H1 (cell line): ENCODE results near the gene TNFRSF13B. TPM values are rescaled to one million over a fixed set of nuclear protein-coding genes. Genes with fewer than 3 reads are reported as not detected.

Experiments
- CTCF ChIA-PET: fragments of 300-600 bp; sonication (Branson Sonifier 250); formaldehyde crosslinking; loops from one replicate; lab custom pipeline; 2021; ENCODE audit not compliant: partially characterized antibody; lab: Charles Lee
- POLR2A ChIA-PET: fragments of 300-600 bp; sonication (Branson Sonifier 250); formaldehyde crosslinking; loops from one replicate; lab custom pipeline; 2021; ENCODE audit warnings: inconsistent platforms; ENCODE audit not compliant: partially characterized antibody; lab: Charles Lee
- DNase-seq, 2 experiments: peaks; one replicate each; pipeline versions ENCODE4 v3.0.0 to v3.0.0-alpha.2; 2010 to 2022; ENCODE audit warnings: low spot score in 2 of 2, low read depth in 1 of 2, mixed read lengths in 1 of 2
- FAIRE-seq: peaks from 2 replicates; lab custom pipeline; 2011; peaks lifted over from hg19 to GRCh38; lab: Jason Lieb, UNC
- H2AFZ ChIP-seq: 2 replicates; pipeline ENCODE4 v1.8.1; 2012; ENCODE audit warnings: low read length, inconsistent platforms
- H2AK5ac ChIP-seq: 2 replicates; pipeline ENCODE4 v1.6.1; 2013; ENCODE audit warnings: low read depth, low read length
- H2BK120ac ChIP-seq: replicated peaks from 2 replicates; pipeline ENCODE3; 2013; ENCODE audit warnings: low read depth, low read length, inconsistent platforms
- H2BK12ac ChIP-seq: 2 replicates; pipeline ENCODE4 v1.6.1; 2013; ENCODE audit warnings: low read depth, low read length
- H2BK15ac ChIP-seq: 2 replicates; pipeline ENCODE4 v1.6.1; 2013; ENCODE audit warnings: low read length
- H2BK20ac ChIP-seq: 2 replicates; pipeline ENCODE4 v1.6.1; 2013; ENCODE audit warnings: low read length
- H2BK5ac ChIP-seq: 2 replicates; pipeline ENCODE4 v1.6.1; 2013; ENCODE audit warnings: low read depth, low read length
- H3K14ac ChIP-seq: 2 replicates; pipeline ENCODE4 v1.6.1; 2013; ENCODE audit warnings: inconsistent platforms; ENCODE audit not compliant: insufficient read length
- H3K18ac ChIP-seq: 2 replicates; pipeline ENCODE4 v1.6.1; 2013; ENCODE audit warnings: low read length; ENCODE audit errors: extremely low read depth
- H3K23ac ChIP-seq: 2 replicates; pipeline ENCODE4 v1.6.1; 2013; ENCODE audit warnings: inconsistent platforms; ENCODE audit not compliant: insufficient read length
- H3K23me2 ChIP-seq: 2 replicates; pipeline ENCODE4 v1.6.1; 2013; ENCODE audit warnings: low read depth, low read length
- H3K27ac ChIP-seq: 2 replicates; pipeline ENCODE4 v1.6.1; 2011; ENCODE audit warnings: low read depth, low read length, inconsistent platforms
- H3K27me3 ChIP-seq, 4 experiments: replicated peaks in 1 of 4; 1 replicate in 1 of 4; 2 replicates in 3 of 4; pipeline versions ENCODE4 v1.6.1 to v1.8.1; 2011 to 2013; ENCODE audit warnings: low read length in 3 of 4, mild to moderate bottlenecking in 3 of 4, inconsistent platforms in 2 of 4, mixed read lengths in 2 of 4, moderate library complexity in 1 of 4; ENCODE audit not compliant: control insufficient read depth in 3 of 4, insufficient read depth in 3 of 4; ENCODE audit errors: extremely low read depth in 1 of 4
- H3K36me3 ChIP-seq, 4 experiments: 2 replicates each; pipeline versions ENCODE4 v1.6.1 to v1.8.1; 2011 to 2013; ENCODE audit warnings: mild to moderate bottlenecking in 4 of 4, low read length in 3 of 4, moderate library complexity in 2 of 4, control low read depth in 1 of 4, inconsistent platforms in 1 of 4; ENCODE audit not compliant: insufficient read depth in 4 of 4, control insufficient read depth in 2 of 4
- H3K4ac ChIP-seq: replicated peaks from 2 replicates; pipeline ENCODE3; 2013; ENCODE audit warnings: low read length, low read depth, mixed read lengths, inconsistent platforms; ENCODE audit not compliant: insufficient read length
- H3K4me1 ChIP-seq, 4 experiments: replicated peaks in 1 of 4; 1 replicate in 1 of 4; 2 replicates in 3 of 4; pipeline versions ENCODE4 v1.6.1 to v1.8.1; 2011 to 2013; ENCODE audit warnings: low read length in 3 of 4, inconsistent platforms in 2 of 4, mixed read lengths in 1 of 4; ENCODE audit not compliant: insufficient read depth in 4 of 4, control insufficient read depth in 3 of 4
- H3K4me2 ChIP-seq, 2 experiments: 2 replicates each; pipeline versions ENCODE4 v1.6.1 to v1.8.1; 2011 to 2013; ENCODE audit warnings: low read depth in 2 of 2, low read length in 2 of 2, control low read depth in 1 of 2, inconsistent platforms in 1 of 2, mild to moderate bottlenecking in 1 of 2; ENCODE audit not compliant: insufficient read depth in 1 of 2
- H3K4me3 ChIP-seq, 4 experiments: fragments of 200-600, 300-600 bp in 1 of 4; sonication (generic), shearing (Covaris generic), sonication (Bioruptor Twin) in 1 of 4; 2 replicates each; pipeline versions ENCODE4 v1.5.1 to v1.8.1; 2011 to 2016; ENCODE audit warnings: low read length in 4 of 4, low read depth in 3 of 4, control low read depth in 2 of 4, inconsistent platforms in 2 of 4, mild to moderate bottlenecking in 2 of 4, mixed read lengths in 1 of 4, moderate library complexity in 1 of 4; ENCODE audit not compliant: insufficient read depth in 2 of 4; ENCODE audit errors: extremely low read depth in 1 of 4
- H3K56ac ChIP-seq: replicated peaks from 2 replicates; pipeline ENCODE3; 2013; ENCODE audit warnings: low read depth, mild to moderate bottlenecking, mixed read lengths, low read length, inconsistent platforms; ENCODE audit not compliant: insufficient read length
- H3K79me1 ChIP-seq: 2 replicates; pipeline ENCODE4 v1.6.1; 2013; ENCODE audit warnings: low read depth, low read length, control low read depth
- H3K79me2 ChIP-seq, 2 experiments: 2 replicates each; pipeline versions ENCODE4 v1.6.1 to v1.8.1; 2012 to 2013; ENCODE audit warnings: low read length in 2 of 2, mild to moderate bottlenecking in 2 of 2, inconsistent platforms in 1 of 2; ENCODE audit not compliant: insufficient read depth in 2 of 2, control insufficient read depth in 1 of 2
- H3K9ac ChIP-seq, 4 experiments: replicated peaks in 1 of 4; 1 replicate in 1 of 4; 2 replicates in 3 of 4; pipeline versions ENCODE4 v1.6.1 to v1.8.1; 2011 to 2013; ENCODE audit warnings: low read depth in 3 of 4, low read length in 3 of 4, control low read depth in 2 of 4, mild to moderate bottlenecking in 2 of 4, moderate library complexity in 2 of 4, inconsistent platforms in 1 of 4; ENCODE audit errors: extremely low read depth in 1 of 4
- H3K9me3 ChIP-seq, 2 experiments: 2 replicates each; pipeline versions ENCODE4 v1.6.1 to v1.8.1; 2012 to 2013; ENCODE audit warnings: mild to moderate bottlenecking in 2 of 2, moderate library complexity in 2 of 2, control low read depth in 1 of 2, inconsistent platforms in 1 of 2, low read depth in 1 of 2, low read length in 1 of 2, mixed read lengths in 1 of 2; ENCODE audit not compliant: insufficient read depth in 2 of 2
- H4K20me1 ChIP-seq, 2 experiments: replicated peaks in 1 of 2; 2 replicates each; pipeline versions ENCODE3 to v1.8.1; 2011 to 2013; ENCODE audit warnings: inconsistent platforms in 2 of 2, low read length in 2 of 2, mild to moderate bottlenecking in 1 of 2; ENCODE audit not compliant: insufficient read depth in 2 of 2, control insufficient read depth in 1 of 2
- H4K5ac ChIP-seq: 2 replicates; pipeline ENCODE4 v1.6.1; 2013; ENCODE audit warnings: low read length, low read depth, mixed read lengths, inconsistent platforms; ENCODE audit not compliant: insufficient read length
- H4K8ac ChIP-seq: 2 replicates; pipeline ENCODE4 v1.8.0; 2013; ENCODE audit warnings: mild to moderate bottlenecking, moderate library complexity, low read length, inconsistent platforms; ENCODE audit not compliant: insufficient read depth; ENCODE audit errors: extremely low read depth
- H4K91ac ChIP-seq: replicated peaks from 2 replicates; pipeline ENCODE3; 2013; ENCODE audit warnings: low read length, mixed read lengths, inconsistent platforms; ENCODE audit not compliant: insufficient read length
- BCL11A ChIP-seq, 2 experiments: IDR thresholded peaks; one replicate each; pipeline ENCODE4 v1.6.1; 2011; ENCODE audit warnings: low read depth in 2 of 2, low read length in 2 of 2, mild to moderate bottlenecking in 2 of 2
- EP300 ChIP-seq, 2 experiments: IDR thresholded peaks; 1 replicate in 1 of 2; 2 replicates in 1 of 2; pipeline ENCODE4 v1.6.1; 2011 to 2012; ENCODE audit warnings: low read depth in 2 of 2, low read length in 2 of 2, mild to moderate bottlenecking in 2 of 2, borderline replicate concordance in 1 of 2, inconsistent platforms in 1 of 2, moderate library complexity in 1 of 2
- HDAC2 ChIP-seq, 2 experiments: fragments of 300-600 bp in 1 of 2; sonication (generic) in 1 of 2; IDR thresholded peaks; 2 replicates each; pipeline ENCODE4 v1.6.1; 2011 to 2012; ENCODE audit warnings: low read depth in 2 of 2, low read length in 2 of 2, mild to moderate bottlenecking in 2 of 2, moderate library complexity in 2 of 2, borderline replicate concordance in 1 of 2, inconsistent platforms in 1 of 2
- HDAC6 ChIP-seq: IDR thresholded peaks from one replicate; pipeline ENCODE4 v1.7.1; 2012; ENCODE audit warnings: low read depth, mild to moderate bottlenecking, inconsistent platforms, low read length, moderate library complexity
- KDM1A ChIP-seq: fragments of 200-600, 300-600 bp; sonication (generic); IDR thresholded peaks from 2 replicates; pipeline ENCODE4 v1.7.1; 2016; ENCODE audit warnings: mild to moderate bottlenecking, low read length, borderline replicate concordance
- RAD21 ChIP-seq, 2 experiments: IDR thresholded peaks in 1 of 2; conservative IDR thresholded peaks in 1 of 2; 2 replicates each; pipeline ENCODE4 v1.6.1; 2011; ENCODE audit warnings: low read depth in 2 of 2, low read length in 2 of 2, improper control_type of control experiment in 1 of 2, inconsistent platforms in 1 of 2, mild to moderate bottlenecking in 1 of 2, moderate library complexity in 1 of 2
- RBBP5 ChIP-seq: IDR thresholded peaks from 2 replicates; pipeline ENCODE4 v1.7.1; 2012; ENCODE audit warnings: low read depth, mild to moderate bottlenecking, inconsistent platforms, low read length, moderate library complexity, borderline replicate concordance
- RFX5 ChIP-seq: IDR thresholded peaks from 2 replicates; pipeline ENCODE4 v1.6.1; 2011; ENCODE audit warnings: low read depth, low read length, improper control_type of control experiment, borderline replicate concordance
- SP2 ChIP-seq: IDR thresholded peaks from 2 replicates; pipeline ENCODE4 v1.6.1; 2012; ENCODE audit warnings: mild to moderate bottlenecking, low read length, inconsistent platforms
- SP4 ChIP-seq: IDR thresholded peaks from 2 replicates; pipeline ENCODE4 v1.6.1; 2012; ENCODE audit warnings: low read length, inconsistent platforms
- SUZ12 ChIP-seq: fragments of 200-600 bp; sonication (generic); IDR thresholded peaks from 2 replicates; pipeline ENCODE4 v1.6.1; 2012; ENCODE audit warnings: mild to moderate bottlenecking, inconsistent platforms, low read length, moderate library complexity, mixed read lengths
- TCF12 ChIP-seq: IDR thresholded peaks from 2 replicates; pipeline ENCODE4 v1.6.1; 2011; ENCODE audit warnings: low read depth, mild to moderate bottlenecking, low read length
- WGBS, 2 experiments: shearing (Covaris generic) in 1 of 2; methylation state at CpG; one replicate each; pipeline versions ENCODE4 v1.1.6 to v1.1.7; 2013 to 2015; ENCODE audit warnings: low lambda C conversion rate in 2 of 2, mixed read lengths in 2 of 2, inconsistent platforms in 1 of 2, low coverage in 1 of 2, missing lambda C conversion rate in 1 of 2; ENCODE audit not compliant: insufficient replicate concordance in 2 of 2, insufficient coverage in 1 of 2, insufficient read length in 1 of 2; ENCODE audit errors: extremely low coverage in 1 of 2, missing lambda C conversion rate in 1 of 2; 5-methylcytosine and 5-hydroxymethylcytosine counted together
- polyA plus RNA-seq, 7 experiments: library from polyadenylated mRNA; depleted of rRNA in 3 of 7; stranded (reverse) in 5 of 7; unstranded in 2 of 7; fragments of >200 nt in 5 of 7; fragments of 200-250 nt in 2 of 7; gene quantifications; 1 replicate in 5 of 7; 2 replicates in 1 of 7; 4 replicates in 1 of 7; pipeline versions ENCODE4 v1.2.1 to v1.2.3, GENCODE V29; 2011 to 2013; ENCODE audit warnings: missing spikeins in 2 of 7, mixed read lengths in 2 of 7
- total RNA-seq: library from RNA; stranded (reverse); fragmentation: NEBNext Ultra II Directional; extraction: Animal tissue kit (Norgen Biotek cat#: 25700); gene quantifications from 2 replicates; pipeline ENCODE4 v1.2.1, GENCODE V29; 2021

Gene TNFRSF13B
- total and polyA plus RNA-seq, 2 of the 8 experiments (the other 6 are each of a cell fraction or from before 2014, with no cell fraction given): not detected

DNA sequence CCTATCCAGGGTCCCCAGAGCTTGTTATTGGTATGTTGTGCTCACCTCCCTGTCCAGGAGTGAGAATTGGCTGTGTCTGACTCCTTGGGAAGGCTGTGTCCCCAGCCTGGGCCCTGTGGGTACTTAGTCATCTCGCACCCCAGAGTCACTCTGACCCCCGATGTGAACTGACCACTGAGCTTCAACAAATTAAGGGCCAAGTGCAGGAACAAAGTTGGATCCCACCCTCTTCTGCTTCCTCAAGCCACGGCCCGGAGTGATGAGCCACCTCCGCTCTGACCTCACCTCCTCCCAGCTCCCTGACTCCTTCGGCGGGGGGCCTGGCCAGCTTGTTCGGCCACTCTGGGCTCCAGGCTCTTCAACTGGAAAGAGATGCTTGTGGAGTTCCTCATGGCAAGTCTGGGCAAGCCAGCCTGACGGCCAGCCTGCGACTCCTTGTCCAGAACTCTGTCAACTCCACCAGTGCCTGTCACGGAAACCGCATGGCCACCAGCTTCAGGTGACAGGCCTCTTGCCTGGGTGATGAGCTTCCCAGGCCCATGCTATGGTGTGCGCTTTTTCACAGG lies 48.1 kb upstream of the TNFRSF13B start:
- WGBS, 2 experiments: 94% methylated on average over 13 of the region's 13 CpGs; no CpG with 5 or more reads in 1 of the 2 experiments
- H2AFZ ChIP-seq: no peak overlapping the region
- H4K5ac ChIP-seq: no peak overlapping the region
- no peak overlapping the region for H3K56ac ChIP-seq
- no peaks in the 10 kb centered on the region for H3K9me3 ChIP-seq
- no peaks in the 10 kb centered on the region for H3K23me2 ChIP-seq
- H3K36me3 ChIP-seq: no peaks in the 10 kb centered on the region
- H3K4ac ChIP-seq: no peak overlapping the region
- ChIA-PET POLR2A (interaction anchor here (1.1 kb wide), 1 partner anchor 20 kb away, joined by 3 read pairs; no protein-coding TSS in a partner anchor), CTCF (interaction anchor here (0.6 to 2.1 kb wide), 7 partner anchors 10 to 122 kb away, joined by 3 to 5 read pairs (median 4); no protein-coding TSS in a partner anchor)
- H2BK15ac ChIP-seq: no peak overlapping the region
- H3K9ac ChIP-seq: no peak overlapping the region
- H2BK20ac ChIP-seq: no peak overlapping the region
- H4K91ac ChIP-seq: peak overlapping the region; percentile 19
- H3K79me2 ChIP-seq: no peaks in the 10 kb centered on the region
- no peak overlapping the region; the same call in 1 of the 2 replicates for H3K18ac ChIP-seq
- H2BK12ac ChIP-seq: no peak overlapping the region
- no peaks in the 10 kb centered on the region for H4K20me1 ChIP-seq
- FAIRE-seq: no peak
- H2BK120ac ChIP-seq: no peak overlapping the region
- no peak overlapping the region for H3K23ac ChIP-seq
- no peak overlapping the region; the same call in 1 of the 2 replicates for H4K8ac ChIP-seq
- H3K4me3 ChIP-seq: no peak overlapping the region
- no peak overlapping the region for H2BK5ac ChIP-seq
- no peak overlapping the region for H3K27ac ChIP-seq
- H3K4me2 ChIP-seq: no peak overlapping the region
- no peaks in the 10 kb centered on the region; a peak in 3 of 7 replicates for H3K4me1 ChIP-seq
- no peak overlapping the region for H3K14ac ChIP-seq
- H3K79me1 ChIP-seq: no peaks in the 10 kb centered on the region
- DNase-seq: no peak
- no peaks in the 10 kb centered on the region for H3K27me3 ChIP-seq
- H2AK5ac ChIP-seq: no peak overlapping the region
- TF ChIP-seq BCL11A (IDR thresholded peaks at IDR 0.05; ENCODE audit: low read depth in 2 of 2, low read length in 2 of 2) (no peak), RFX5 (no peak), SP2 (no peak), TCF12 (no peak), HDAC6 (no peak), EP300 (IDR thresholded peaks at IDR 0.05; ENCODE audit: borderline replicate concordance in 1 of 2, low read depth in 2 of 2, low read length in 2 of 2) (no peak), HDAC2 (IDR thresholded peaks at IDR 0.05; ENCODE audit: borderline replicate concordance in 1 of 2, low read depth in 2 of 2, low read length in 2 of 2) (no peak), SP4 (no peak), RBBP5 (no peak), RAD21 (IDR thresholded peaks at IDR 0.05 in 1 of 2, conservative IDR thresholded peaks at IDR 0.05 in 1 of 2; ENCODE audit: low read depth in 2 of 2, low read length in 2 of 2) (no peak), SUZ12 (no peak), KDM1A (no peak)
